ENCODE results near the gene CATSPER1.

DNA sequence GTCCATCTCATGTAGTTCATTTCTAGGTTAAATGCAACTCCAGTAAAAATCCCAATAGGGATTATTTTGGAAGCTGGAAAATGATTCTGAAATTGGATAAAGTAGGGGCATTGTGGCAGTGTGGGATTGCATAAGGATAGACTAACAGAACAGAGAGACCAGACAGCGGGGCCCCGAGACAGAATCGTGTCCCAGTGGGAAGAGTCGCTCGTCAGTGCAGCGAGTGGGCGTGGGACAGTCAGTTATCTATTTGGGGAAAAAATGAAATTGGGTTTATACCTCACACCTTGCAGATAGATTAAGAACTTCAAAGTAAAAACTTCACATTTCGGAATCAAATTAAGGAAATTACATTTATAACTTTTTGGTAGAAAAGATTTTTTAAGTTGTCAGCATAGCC is 54.2 kb downstream of the CATSPER1 start:
- TF ChIP-seq, protein P1, sequence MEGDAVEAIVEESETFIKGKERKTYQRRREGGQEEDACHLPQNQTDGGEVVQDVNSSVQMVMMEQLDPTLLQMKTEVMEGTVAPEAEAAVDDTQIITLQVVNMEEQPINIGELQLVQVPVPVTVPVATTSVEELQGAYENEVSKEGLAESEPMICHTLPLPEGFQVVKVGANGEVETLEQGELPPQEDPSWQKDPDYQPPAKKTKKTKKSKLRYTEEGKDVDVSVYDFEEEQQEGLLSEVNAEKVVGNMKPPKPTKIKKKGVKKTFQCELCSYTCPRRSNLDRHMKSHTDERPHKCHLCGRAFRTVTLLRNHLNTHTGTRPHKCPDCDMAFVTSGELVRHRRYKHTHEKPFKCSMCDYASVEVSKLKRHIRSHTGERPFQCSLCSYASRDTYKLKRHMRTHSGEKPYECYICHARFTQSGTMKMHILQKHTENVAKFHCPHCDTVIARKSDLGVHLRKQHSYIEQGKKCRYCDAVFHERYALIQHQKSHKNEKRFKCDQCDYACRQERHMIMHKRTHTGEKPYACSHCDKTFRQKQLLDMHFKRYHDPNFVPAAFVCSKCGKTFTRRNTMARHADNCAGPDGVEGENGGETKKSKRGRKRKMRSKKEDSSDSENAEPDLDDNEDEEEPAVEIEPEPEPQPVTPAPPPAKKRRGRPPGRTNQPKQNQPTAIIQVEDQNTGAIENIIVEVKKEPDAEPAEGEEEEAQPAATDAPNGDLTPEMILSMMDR (IDR thresholded peaks at IDR 0.05) = no peak
- TF ChIP-seq EZH2phosphoT487 (IDR thresholded peaks at IDR 0.05) = no peak
- TF ChIP-seq EZH2 (IDR thresholded peaks at IDR 0.05) = no peak

Data from neural progenitor cell (in vitro differentiated cells).